ENCODE results near the gene ELOB. TPM values are rescaled to one million over a fixed set of nuclear protein-coding genes. Genes with fewer than 3 reads are reported as not detected.
A peak's percentile ranks its signal among the peaks of the same experiment; 100 is the strongest.

ELOB gene
- total RNA-seq, 1 donor from 2014 or later: 179 TPM

- no peaks in the 10 kb centered on the region for H3K36me3 ChIP-seq
- peaks cover 19% of the 10 kb centered on the region for H3K27me3 ChIP-seq
- DNase-seq (peak; percentile 46), ATAC-seq (no peak)
- no peak for TF ChIP-seq CTCF (IDR thresholded peaks at IDR 0.05)
- intact Hi-C loops (cut with DNase I): no loop called here
- no peaks in the 10 kb centered on the region for H3K9me3 ChIP-seq
- no peaks in the 10 kb centered on the region for H3K4me1 ChIP-seq
- H3K27ac ChIP-seq: no peak overlapping the region
- H3K4me3 ChIP-seq: no peak overlapping the region
Observed at GRCh38 chr16:2813771-2814221, 36.7 kb upstream of the ELOB start.

- DNase-seq (peak; percentile 38), ATAC-seq (no peak)
- Histone ChIP-seq H3K27ac (no peak overlapping the region), H3K4me3 (no peak overlapping the region), H3K9me3 (no peaks in the 10 kb centered on the region), H3K36me3 (no peaks in the 10 kb centered on the region), H3K4me1 (no peaks in the 10 kb centered on the region), H3K27me3 (peaks cover 19% of the 10 kb centered on the region)
- no peak for TF ChIP-seq CTCF (IDR thresholded peaks at IDR 0.05)
- intact Hi-C loops (cut with DNase I): no loop called here
Observed at GRCh38 chr16:2811703-2812471, 34.8 kb upstream of the ELOB start.

- Histone ChIP-seq H3K9me3 (no peaks in the 10 kb centered on the region), H3K36me3 (no peaks in the 10 kb centered on the region), H3K4me1 (no peaks in the 10 kb centered on the region), H3K27ac (no peak overlapping the region), H3K27me3 (peaks cover 19% of the 10 kb centered on the region), H3K4me3 (no peak overlapping the region)
- intact Hi-C loops (cut with DNase I): no loop called here
- DNase-seq: peak; percentile 23
- TF ChIP-seq CTCF (IDR thresholded peaks at IDR 0.05): no peak
- ATAC-seq: no peak
Observed at GRCh38 chr16:2810651-2811050, 33.6 kb upstream of the ELOB start.

- no peaks in the 10 kb centered on the region for H3K9me3 ChIP-seq
- no peak overlapping the region for H3K27ac ChIP-seq
- H3K27me3 ChIP-seq: peaks cover 13% of the 10 kb centered on the region
- DNase-seq (no peak), ATAC-seq (no peak)
- intact Hi-C loops (cut with DNase I): no loop called here
- H3K4me3 ChIP-seq: no peak overlapping the region
- H3K36me3 ChIP-seq: no peaks in the 10 kb centered on the region
- no peak for TF ChIP-seq CTCF (IDR thresholded peaks at IDR 0.05)
- H3K4me1 ChIP-seq: no peaks in the 10 kb centered on the region
Observed at GRCh38 chr16:2809149-2809760, 32.2 kb upstream of the ELOB start.

- H3K4me1 ChIP-seq: no peaks in the 10 kb centered on the region
- peak; percentile 16 for DNase-seq
- ATAC-seq: no peak
- H3K36me3 ChIP-seq: no peaks in the 10 kb centered on the region
- H3K27ac ChIP-seq: no peak overlapping the region
- intact Hi-C loops (cut with DNase I): no loop called here
- no peaks in the 10 kb centered on the region for H3K9me3 ChIP-seq
- peaks cover 6% of the 10 kb centered on the region for H3K27me3 ChIP-seq
- no peak for TF ChIP-seq CTCF (IDR thresholded peaks at IDR 0.05)
- no peak overlapping the region for H3K4me3 ChIP-seq
Observed at GRCh38 chr16:2808181-2808580, 31.1 kb upstream of the ELOB start.
